AG08395 (cell line): ENCODE measurements around the gene C14orf93.
"Not testable (repeated sequence)": the region's sequence is repeated elsewhere in the genome, so short reads cannot be mapped to it uniquely, and the experiment has no call there.

Experiments used
- DNase-seq: peaks from one replicate; pipeline ENCODE4 v3.0.0; 2012; ENCODE audit warnings: mixed read lengths, low spot score

C14orf93 gene

GRCh38 chr14:23021434-23021833, 11.5 kb upstream of the C14orf93 start:
- no peak for DNase-seq

GRCh38 chr14:23020143-23021128, 10.5 kb upstream of the C14orf93 start:
- DNase-seq = no peak

- no peak for DNase-seq
These were observed 8.2 kb upstream of the C14orf93 start for GRCh38 chr14:23018107-23018506.

- DNase-seq = no peak
These were observed 7.1 kb upstream of the C14orf93 start for GRCh38 chr14:23017091-23017490.

GRCh38 chr14:23015618-23016017, 5.7 kb upstream of the C14orf93 start:
- no peak for DNase-seq

GRCh38 chr14:23013749-23014054, 3.8 kb upstream of the C14orf93 start:
- DNase-seq = not testable (repeated sequence)

- no peak for DNase-seq
These were observed 3.3 kb upstream of the C14orf93 start for GRCh38 chr14:23013054-23013748.

GRCh38 chr14:23009483-23009938, 432 bp downstream of the C14orf93 start:
- DNase-seq = no peak

GRCh38 chr14:23008831-23009230, 1.1 kb downstream of the C14orf93 start:
- DNase-seq = no peak

- peak; percentile 100 for DNase-seq
These were observed 3.2 kb downstream of the C14orf93 start for GRCh38 chr14:23006544-23007419.

- DNase-seq = no peak
These were observed 3.8 kb downstream of the C14orf93 start for GRCh38 chr14:23006188-23006534.

- DNase-seq = no peak
These were observed 4.3 kb downstream of the C14orf93 start for GRCh38 chr14:23005451-23006187.

- DNase-seq = not testable (repeated sequence)
These were observed 5.7 kb downstream of the C14orf93 start for GRCh38 chr14:23004274-23004673.

- DNase-seq = no peak
These were observed 7.4 kb downstream of the C14orf93 start for GRCh38 chr14:23002592-23002991.

- DNase-seq = no peak
These were observed 9.1 kb downstream of the C14orf93 start for GRCh38 chr14:23000860-23001259.

- DNase-seq = no peak
These were observed 11.5 kb downstream of the C14orf93 start for GRCh38 chr14:22998329-22999012.

GRCh38 chr14:22997676-22998323, 12.1 kb downstream of the C14orf93 start:
- no peak for DNase-seq

- DNase-seq = no peak
These were observed 12.9 kb downstream of the C14orf93 start for GRCh38 chr14:22996768-22997654.

GRCh38 chr14:22995889-22996625, 13.9 kb downstream of the C14orf93 start:
- no peak for DNase-seq
